HepG2 (cell line): ENCODE data around the gene COX4I1. TPM values are rescaled to one million over a fixed set of nuclear protein-coding genes. Genes with fewer than 3 reads are reported as not detected.

Experiments used
- ATF7 ChIP-seq, 2 experiments: fragments of 450-650 bp in 1 of 2; sonication (generic) in 1 of 2; formaldehyde crosslinking in 1 of 2; IDR thresholded peaks; 2 replicates each; pipeline versions ENCODE4 v1.4.0 to v1.6.1; 2016 to 2020; ENCODE audit warnings: antibody characterized with exemption in 1 of 2, mild to moderate bottlenecking in 1 of 2, missing genetic modification reagents in 1 of 2
- BORCS8-MEF2B ChIP-seq: sonication (generic); formaldehyde crosslinking; IDR thresholded peaks from 2 replicates; pipeline ENCODE4 v1.8.0; 2022; ENCODE audit warnings: mild to moderate bottlenecking, missing genetic modification reagents
- CHCHD3 ChIP-seq: sonication (generic); formaldehyde crosslinking; IDR thresholded peaks from 2 replicates; pipeline ENCODE4 v1.8.0; 2022; ENCODE audit warnings: mild to moderate bottlenecking, missing genetic modification reagents, moderate library complexity
- HOXA3 ChIP-seq: sonication (generic); formaldehyde crosslinking; IDR thresholded peaks from 2 replicates; pipeline ENCODE4 v1.5.0; 2020; ENCODE audit warnings: missing genetic modification reagents
- MYNN ChIP-seq: sonication (generic); formaldehyde crosslinking; IDR thresholded peaks from 2 replicates; pipeline ENCODE4 v1.4.0; 2020; ENCODE audit warnings: mild to moderate bottlenecking, low read depth, missing genetic modification reagents
- NFYB ChIP-seq: sonication (generic); formaldehyde crosslinking; IDR thresholded peaks from 2 replicates; pipeline ENCODE4 v1.4.0; 2020; ENCODE audit warnings: missing genetic modification reagents
- PBX2 ChIP-seq: IDR thresholded peaks from 2 replicates; pipeline ENCODE4 v1.6.1; 2016; ENCODE audit warnings: control low read depth
- PITX1 ChIP-seq: sonication (generic); formaldehyde crosslinking; IDR thresholded peaks from 2 replicates; pipeline ENCODE4 v1.5.1; 2020; ENCODE audit warnings: mild to moderate bottlenecking, missing genetic modification reagents
- SAP130 ChIP-seq: IDR thresholded peaks from 2 replicates; pipeline ENCODE4 v1.6.1; 2016; ENCODE audit warnings: low read depth
- SRSF4 ChIP-seq: fragments of 200-400 bp; formaldehyde crosslinking; IDR thresholded peaks from one replicate; pipeline ENCODE4 v1.6.1; 2018; ENCODE audit warnings: mild to moderate bottlenecking, low read depth, low read length, moderate library complexity; ENCODE audit not compliant: poor library complexity, severe bottlenecking
- THAP11 ChIP-seq: IDR thresholded peaks from 2 replicates; pipeline ENCODE4 v1.6.1; 2016; ENCODE audit warnings: missing biosample characterization, missing genetic modification reagents
- ZBTB33 ChIP-seq: sonication (generic); formaldehyde crosslinking; IDR thresholded peaks from 2 replicates; pipeline ENCODE4 v1.4.0; 2020; ENCODE audit warnings: missing genetic modification reagents
- ZBTB38 ChIP-seq: sonication (generic); formaldehyde crosslinking; IDR thresholded peaks from 2 replicates; pipeline ENCODE4 v1.5.1; 2020; ENCODE audit warnings: mild to moderate bottlenecking, missing genetic modification reagents
- ZFYVE20 ChIP-seq: sonication (generic); formaldehyde crosslinking; IDR thresholded peaks from 2 replicates; pipeline ENCODE4 v1.8.0; 2023; ENCODE audit warnings: low read depth, mild to moderate bottlenecking, moderate library complexity, missing genetic modification reagents, borderline replicate concordance
- ZNF331 ChIP-seq: sonication (generic); formaldehyde crosslinking; IDR thresholded peaks from 2 replicates; pipeline ENCODE4 v1.4.0; 2020; ENCODE audit warnings: missing genetic modification reagents
- ZNF782 ChIP-seq: sonication (generic); formaldehyde crosslinking; IDR thresholded peaks from 2 replicates; pipeline ENCODE4 v1.4.0; 2020; ENCODE audit warnings: missing genetic modification reagents, mild to moderate bottlenecking, borderline replicate concordance
- polyA plus RNA-seq, 8 experiments: library from polyadenylated mRNA; depleted of rRNA in 3 of 8; stranded (reverse) in 7 of 8; unstranded in 1 of 8; fragments of >200 nt; fragmentation: Illumina TruSeq in 4 of 8; extraction: Trizol in 4 of 8; gene quantifications; 2 replicates each; pipeline versions ENCODE4 v1.2.1 to v1.2.3, GENCODE V29; 2011 to 2016; ENCODE audit warnings: low read depth in 4 of 8, missing spikeins in 1 of 8, mixed read lengths in 1 of 8; ENCODE audit not compliant: insufficient read depth in 1 of 8
- total RNA-seq, 5 experiments: library from RNA; depleted of rRNA; stranded (reverse); fragments of >200 nt; fragmentation: Illumina TruSeq; extraction: Trizol; gene quantifications; 2 replicates each; pipeline ENCODE4 v1.2.3, GENCODE V29; 2016; ENCODE audit warnings: low read depth in 1 of 5
- TF ChIP-seq, protein P1 (sequence below): sonication (generic); formaldehyde crosslinking; IDR thresholded peaks from 2 replicates; pipeline ENCODE4 v1.5.1; 2020; ENCODE audit warnings: mild to moderate bottlenecking, missing genetic modification reagents, moderate library complexity
- TF ChIP-seq, protein P2 (sequence below): sonication (generic); formaldehyde crosslinking; IDR thresholded peaks from 2 replicates; pipeline ENCODE4 v1.8.1; 2023; ENCODE audit warnings: mild to moderate bottlenecking, missing genetic modification reagents
- TF ChIP-seq, protein P3 (sequence below): sonication (generic); formaldehyde crosslinking; IDR thresholded peaks from 2 replicates; pipeline ENCODE4 v1.5.0; 2020; ENCODE audit warnings: missing genetic modification reagents
- TF ChIP-seq, protein P4 (sequence below): IDR thresholded peaks from 2 replicates; pipeline ENCODE4 v1.6.1; 2018; ENCODE audit warnings: missing genetic modification reagents

The COX4I1 gene
- total and polyA plus RNA-seq, 2 of the 13 experiments (the other 11 are each of a cell fraction or from before 2014, with no cell fraction given) = 658 to 902 TPM

GRCh38 chr16:85796599-85796998 is 2.9 kb upstream of the COX4I1 start (continued):
- TF ChIP-seq, protein P1, sequence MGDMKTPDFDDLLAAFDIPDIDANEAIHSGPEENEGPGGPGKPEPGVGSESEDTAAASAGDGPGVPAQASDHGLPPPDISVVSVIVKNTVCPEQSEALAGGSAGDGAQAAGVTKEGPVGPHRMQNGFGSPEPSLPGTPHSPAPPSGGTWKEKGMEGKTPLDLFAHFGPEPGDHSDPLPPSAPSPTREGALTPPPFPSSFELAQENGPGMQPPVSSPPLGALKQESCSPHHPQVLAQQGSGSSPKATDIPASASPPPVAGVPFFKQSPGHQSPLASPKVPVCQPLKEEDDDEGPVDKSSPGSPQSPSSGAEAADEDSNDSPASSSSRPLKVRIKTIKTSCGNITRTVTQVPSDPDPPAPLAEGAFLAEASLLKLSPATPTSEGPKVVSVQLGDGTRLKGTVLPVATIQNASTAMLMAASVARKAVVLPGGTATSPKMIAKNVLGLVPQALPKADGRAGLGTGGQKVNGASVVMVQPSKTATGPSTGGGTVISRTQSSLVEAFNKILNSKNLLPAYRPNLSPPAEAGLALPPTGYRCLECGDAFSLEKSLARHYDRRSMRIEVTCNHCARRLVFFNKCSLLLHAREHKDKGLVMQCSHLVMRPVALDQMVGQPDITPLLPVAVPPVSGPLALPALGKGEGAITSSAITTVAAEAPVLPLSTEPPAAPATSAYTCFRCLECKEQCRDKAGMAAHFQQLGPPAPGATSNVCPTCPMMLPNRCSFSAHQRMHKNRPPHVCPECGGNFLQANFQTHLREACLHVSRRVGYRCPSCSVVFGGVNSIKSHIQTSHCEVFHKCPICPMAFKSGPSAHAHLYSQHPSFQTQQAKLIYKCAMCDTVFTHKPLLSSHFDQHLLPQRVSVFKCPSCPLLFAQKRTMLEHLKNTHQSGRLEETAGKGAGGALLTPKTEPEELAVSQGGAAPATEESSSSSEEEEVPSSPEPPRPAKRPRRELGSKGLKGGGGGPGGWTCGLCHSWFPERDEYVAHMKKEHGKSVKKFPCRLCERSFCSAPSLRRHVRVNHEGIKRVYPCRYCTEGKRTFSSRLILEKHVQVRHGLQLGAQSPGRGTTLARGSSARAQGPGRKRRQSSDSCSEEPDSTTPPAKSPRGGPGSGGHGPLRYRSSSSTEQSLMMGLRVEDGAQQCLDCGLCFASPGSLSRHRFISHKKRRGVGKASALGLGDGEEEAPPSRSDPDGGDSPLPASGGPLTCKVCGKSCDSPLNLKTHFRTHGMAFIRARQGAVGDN (CRISPR knock-in tag) = 0 out of 2 replicates have a peak, but pooled peaks have one; percentile 8
- TF ChIP-seq, protein P2, sequence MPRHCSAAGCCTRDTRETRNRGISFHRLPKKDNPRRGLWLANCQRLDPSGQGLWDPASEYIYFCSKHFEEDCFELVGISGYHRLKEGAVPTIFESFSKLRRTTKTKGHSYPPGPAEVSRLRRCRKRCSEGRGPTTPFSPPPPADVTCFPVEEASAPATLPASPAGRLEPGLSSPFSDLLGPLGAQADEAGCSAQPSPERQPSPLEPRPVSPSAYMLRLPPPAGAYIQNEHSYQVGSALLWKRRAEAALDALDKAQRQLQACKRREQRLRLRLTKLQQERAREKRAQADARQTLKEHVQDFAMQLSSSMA (CRISPR knock-in tag) = no peak
- TF ChIP-seq CHCHD3 (CRISPR knock-in tag) (no peak), HOXA3 (CRISPR knock-in tag) (0 out of 2 replicates have a peak, but pooled peaks have one; percentile 12), PITX1 (CRISPR knock-in tag) (no peak), SAP130 (CRISPR knock-in tag) (no peak), MYNN (CRISPR knock-in tag) (no peak), ATF7 (IDR thresholded peaks at IDR 0.05) (no peak), ATF7 (CRISPR knock-in tag; IDR thresholded peaks at IDR 0.05) (no peak), BORCS8-MEF2B (CRISPR knock-in tag) (0 out of 2 replicates have a peak, but pooled peaks have one; percentile 44), SRSF4 (no peak), ZFYVE20 (CRISPR knock-in tag) (no peak), ZBTB33 (CRISPR knock-in tag) (peak; percentile 92), ZNF782 (no peak), NFYB (CRISPR knock-in tag) (0 out of 2 replicates have a peak, but pooled peaks have one; percentile 5), ZNF331 (CRISPR knock-in tag) (no peak), ZBTB38 (CRISPR knock-in tag) (0 out of 2 replicates have a peak, but pooled peaks have one; percentile 26), PBX2 (CRISPR knock-in tag) (no peak), THAP11 (CRISPR knock-in tag) (no peak)
- TF ChIP-seq, protein P3, sequence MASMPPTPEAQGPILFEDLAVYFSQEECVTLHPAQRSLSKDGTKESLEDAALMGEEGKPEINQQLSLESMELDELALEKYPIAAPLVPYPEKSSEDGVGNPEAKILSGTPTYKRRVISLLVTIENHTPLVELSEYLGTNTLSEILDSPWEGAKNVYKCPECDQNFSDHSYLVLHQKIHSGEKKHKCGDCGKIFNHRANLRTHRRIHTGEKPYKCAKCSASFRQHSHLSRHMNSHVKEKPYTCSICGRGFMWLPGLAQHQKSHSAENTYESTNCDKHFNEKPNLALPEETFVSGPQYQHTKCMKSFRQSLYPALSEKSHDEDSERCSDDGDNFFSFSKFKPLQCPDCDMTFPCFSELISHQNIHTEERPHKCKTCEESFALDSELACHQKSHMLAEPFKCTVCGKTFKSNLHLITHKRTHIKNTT (CRISPR knock-in tag) = no peak
- TF ChIP-seq, protein P4, sequence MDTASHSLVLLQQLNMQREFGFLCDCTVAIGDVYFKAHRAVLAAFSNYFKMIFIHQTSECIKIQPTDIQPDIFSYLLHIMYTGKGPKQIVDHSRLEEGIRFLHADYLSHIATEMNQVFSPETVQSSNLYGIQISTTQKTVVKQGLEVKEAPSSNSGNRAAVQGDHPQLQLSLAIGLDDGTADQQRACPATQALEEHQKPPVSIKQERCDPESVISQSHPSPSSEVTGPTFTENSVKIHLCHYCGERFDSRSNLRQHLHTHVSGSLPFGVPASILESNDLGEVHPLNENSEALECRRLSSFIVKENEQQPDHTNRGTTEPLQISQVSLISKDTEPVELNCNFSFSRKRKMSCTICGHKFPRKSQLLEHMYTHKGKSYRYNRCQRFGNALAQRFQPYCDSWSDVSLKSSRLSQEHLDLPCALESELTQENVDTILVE (CRISPR knock-in tag) = no peak
